ENCODE results near the gene LGI2. TPM values are rescaled to one million over a fixed set of nuclear protein-coding genes. Genes with fewer than 3 reads are reported as not detected.
A peak's percentile ranks its signal among the peaks of the same experiment; 100 is the strongest.

The LGI2 gene
- total and polyA plus RNA-seq, 2 of the 8 experiments (the other 6 are each of a cell fraction or from before 2014, with no cell fraction given), result 2.3 to 4.0 TPM

- CTCF ChIA-PET (ENCODE audit: partially characterized antibody), result interaction anchor here (1.1 to 4.9 kb wide), 4 partner anchors 9 to 149 kb away, joined by 4 to 24 read pairs (median 4); no protein-coding TSS in a partner anchor
- WGBS, 2 experiments (ENCODE audit: extremely low coverage in 1 of 2, insufficient coverage in 1 of 2, insufficient read length in 1 of 2, insufficient replicate concordance in 2 of 2, low coverage in 1 of 2, low lambda C conversion rate in 2 of 2, missing lambda C conversion rate in 1 of 2), result 96% methylated on average over 7 of the region's 7 CpGs; no CpG with 5 or more reads in 1 of the 2 experiments
- POLR2A ChIA-PET (ENCODE audit: partially characterized antibody), result no interaction called here
- TF ChIP-seq CEBPB (IDR thresholded peaks at IDR 0.05; ENCODE audit: low read depth, low read length), result no peak
- no peak for TF ChIP-seq CTCF (IDR thresholded peaks at IDR 0.05; ENCODE audit: control extremely low read depth in 1 of 3, insufficient read depth in 1 of 3, low read depth in 1 of 3, low read length in 3 of 3)
- no peak for TF ChIP-seq RNF2 (IDR thresholded peaks at IDR 0.05; ENCODE audit: borderline replicate concordance, low read depth, low read length, missing control alignments, poor library complexity, severe bottlenecking)
- no peak for TF ChIP-seq NANOG (IDR thresholded peaks at IDR 0.05; ENCODE audit: insufficient read depth, low read depth, low read length, poor library complexity, severe bottlenecking)
- no peak for TF ChIP-seq TAF1 (IDR thresholded peaks at IDR 0.05; ENCODE audit: low read depth, low read length)
- no peak for TF ChIP-seq GABPA (IDR thresholded peaks at IDR 0.05; ENCODE audit: borderline replicate concordance, insufficient read depth, low read length)
- no peak for TF ChIP-seq SP2 (IDR thresholded peaks at IDR 0.05; ENCODE audit: low read length)
- no peak for TF ChIP-seq SP4 (IDR thresholded peaks at IDR 0.05; ENCODE audit: low read length)
- no peak for TF ChIP-seq BCL11A (IDR thresholded peaks at IDR 0.05; ENCODE audit: low read depth in 2 of 2, low read length in 2 of 2)
- no peak for TF ChIP-seq CHD2 (IDR thresholded peaks at IDR 0.05; ENCODE audit: low read length)
These were observed 35.3 kb upstream of the LGI2 start for GRCh38 chr4:25065932-25066590.

More at GRCh38 chr4:25065932-25066590, 35.3 kb upstream of the LGI2 start:
- no peak overlapping the region for H2BK20ac ChIP-seq (ENCODE audit: low read length)
- H4K91ac ChIP-seq (replicated peaks; ENCODE audit: insufficient read length, low read length), result no peak overlapping the region
- H4K5ac ChIP-seq (ENCODE audit: insufficient read length, low read depth, low read length), result no peak overlapping the region
- H4K20me1 ChIP-seq (replicated peaks in 1 of 2; ENCODE audit: control insufficient read depth in 1 of 2, insufficient read depth in 2 of 2, low read length in 2 of 2), result no peaks in the 10 kb centered on the region
- H3K36me3 ChIP-seq (ENCODE audit: control insufficient read depth in 2 of 4, insufficient read depth in 4 of 4, low read length in 3 of 4), result no peaks in the 10 kb centered on the region
- no peaks in the 10 kb centered on the region for H3K79me1 ChIP-seq (ENCODE audit: low read depth, low read length)
- H2BK5ac ChIP-seq (ENCODE audit: low read depth, low read length), result no peak overlapping the region
- FAIRE-seq (no peak), DNase-seq (ENCODE audit: low read depth in 1 of 2, low spot score in 2 of 2) (no peak)
- H3K4ac ChIP-seq (replicated peaks; ENCODE audit: insufficient read length, low read depth, low read length), result no peak overlapping the region
- no peaks in the 10 kb centered on the region for H3K79me2 ChIP-seq (ENCODE audit: control insufficient read depth in 1 of 2, insufficient read depth in 2 of 2, low read length in 2 of 2)
- no peak overlapping the region; the same call in 1 of the 2 replicates for H2AK5ac ChIP-seq (ENCODE audit: low read depth, low read length)
- no peak overlapping the region for H3K18ac ChIP-seq (ENCODE audit: extremely low read depth, low read length)
- no peak overlapping the region for H3K56ac ChIP-seq (replicated peaks; ENCODE audit: insufficient read length, low read depth, low read length)
- H3K4me3 ChIP-seq (ENCODE audit: extremely low read depth in 1 of 4, insufficient read depth in 2 of 4, low read depth in 3 of 4, low read length in 4 of 4), result no peak overlapping the region
- H3K27me3 ChIP-seq (replicated peaks in 1 of 4; ENCODE audit: control insufficient read depth in 3 of 4, extremely low read depth in 1 of 4, insufficient read depth in 3 of 4, low read length in 3 of 4), result no peaks in the 10 kb centered on the region
- no peaks in the 10 kb centered on the region for H3K9me3 ChIP-seq (ENCODE audit: insufficient read depth in 2 of 2, low read depth in 1 of 2, low read length in 1 of 2)
- no peak overlapping the region for H2BK15ac ChIP-seq (ENCODE audit: low read length)
- no peak overlapping the region for H4K8ac ChIP-seq (ENCODE audit: extremely low read depth, insufficient read depth, low read length)
- no peak overlapping the region for H2AFZ ChIP-seq (ENCODE audit: low read length)
- no peak overlapping the region for H3K23ac ChIP-seq (ENCODE audit: insufficient read length)
- H3K9ac ChIP-seq (replicated peaks in 1 of 4; ENCODE audit: extremely low read depth in 1 of 4, low read depth in 3 of 4, low read length in 3 of 4), result no peak overlapping the region
- no peak overlapping the region for H2BK120ac ChIP-seq (replicated peaks; ENCODE audit: low read depth, low read length)
- no peaks in the 10 kb centered on the region; the same call in 1 of the 2 replicates for H3K23me2 ChIP-seq (ENCODE audit: low read depth, low read length)
- H3K27ac ChIP-seq (ENCODE audit: low read depth, low read length), result no peak overlapping the region
- no peak overlapping the region for H3K14ac ChIP-seq (ENCODE audit: insufficient read length)
- H2BK12ac ChIP-seq (ENCODE audit: low read depth, low read length), result no peak overlapping the region
- peaks cover 2 to 23% (median 15%) of the 10 kb centered on the region in 4 experiments for H3K4me1 ChIP-seq (replicated peaks in 1 of 4; ENCODE audit: control insufficient read depth in 3 of 4, insufficient read depth in 4 of 4, low read length in 3 of 4)
- 0 out of 4 replicates have a peak overlapping the region, but pooled peaks of 1 of the 2 experiments have one; percentile 12 for H3K4me2 ChIP-seq (ENCODE audit: insufficient read depth in 1 of 2, low read depth in 2 of 2, low read length in 2 of 2)

Measured in H1 (cell line).